HG03457 (cell line): ENCODE data around the gene OSTM1.
A peak's percentile ranks its signal among the peaks of the same experiment; 100 is the strongest.

Experiments used
- ATAC-seq: cut with Tn5 transposase; IDR thresholded peaks from one replicate; pipeline ENCODE4 v1.9.1; 2021; ENCODE audit warnings: moderate number of reproducible peaks; ENCODE audit not compliant: unreplicated experiment

The OSTM1 gene

GRCh38 chr6:108074359-108075144, at the start of gene OSTM1:
Gene OSTM1, minus strand, starts transcription at chr6:108074741. Its CDS starts 90 bp downstream, at chr6:108074651.
- ATAC-seq: peak; percentile 87

GRCh38 chr6:108123946-108124345, 49.4 kb upstream of the OSTM1 start:
- ATAC-seq: no peak

- ATAC-seq: no peak
Measured at GRCh38 chr6:108123481-108123929, 49.0 kb upstream of the OSTM1 start.

GRCh38 chr6:108121612-108122011, 47.1 kb upstream of the OSTM1 start:
- ATAC-seq: no peak

GRCh38 chr6:108120311-108120710, 45.8 kb upstream of the OSTM1 start:
- ATAC-seq: no peak

- ATAC-seq: no peak
Measured at GRCh38 chr6:108119769-108120141, 45.2 kb upstream of the OSTM1 start.

- ATAC-seq: no peak
Measured at GRCh38 chr6:108118810-108119768, 44.5 kb upstream of the OSTM1 start.

- no peak for ATAC-seq
Measured at GRCh38 chr6:108118359-108118724, 43.8 kb upstream of the OSTM1 start.

GRCh38 chr6:108117427-108118358, 43.2 kb upstream of the OSTM1 start:
- no peak for ATAC-seq

GRCh38 chr6:108116546-108117426, 42.2 kb upstream of the OSTM1 start:
- no peak for ATAC-seq

- ATAC-seq: no peak
Measured at GRCh38 chr6:108115598-108116058, 41.1 kb upstream of the OSTM1 start.

GRCh38 chr6:108114841-108115597, 40.5 kb upstream of the OSTM1 start:
- no peak for ATAC-seq

GRCh38 chr6:108113557-108114519, 39.3 kb upstream of the OSTM1 start:
- ATAC-seq: no peak

GRCh38 chr6:108108374-108108773, 33.8 kb upstream of the OSTM1 start:
- ATAC-seq: no peak

GRCh38 chr6:108107102-108107501, 32.6 kb upstream of the OSTM1 start:
- ATAC-seq: no peak

- ATAC-seq: no peak
Measured at GRCh38 chr6:108106694-108107093, 32.2 kb upstream of the OSTM1 start.

- no peak for ATAC-seq
Measured at GRCh38 chr6:108106261-108106660, 31.7 kb upstream of the OSTM1 start.

GRCh38 chr6:108105571-108105970, 31.0 kb upstream of the OSTM1 start:
- no peak for ATAC-seq
